Activated naive CD4-positive, alpha-beta T cell treated with anti-CD3 and anti-CD28 coated beads, Interleukin-2, amount 10 ng/mL, durations not matched to agents 7 days and 5 days (primary cell): ENCODE measurements around the gene SEMA5B.
A peak's percentile ranks its signal among the peaks of the same experiment; 100 is the strongest.

Source experiments
- CTCF ChIA-PET: fragments of 350-600 bp; sonication (Branson Sonifier 250); formaldehyde crosslinking; loops from one replicate; lab custom pipeline; 2021; ENCODE audit warnings: antibody characterized with exemption; lab: Charles Lee
- DNase-seq: peaks from one replicate; pipeline ENCODE4 v3.0.0-alpha.2; 2020
- H3K27ac Mint-ChIP-seq: one replicate; pipeline ENCODE4 v1.8.0; 2021; ENCODE audit warnings: mild to moderate bottlenecking, moderate library complexity, mixed read lengths
- H3K27me3 Mint-ChIP-seq: one replicate; pipeline ENCODE4 v1.8.0; 2021; ENCODE audit warnings: mild to moderate bottlenecking, mixed read lengths
- H3K36me3 Mint-ChIP-seq: one replicate; pipeline ENCODE4 v1.8.0; 2021; ENCODE audit warnings: mixed read lengths
- H3K4me1 Mint-ChIP-seq: one replicate; pipeline ENCODE4 v1.8.0; 2021; ENCODE audit warnings: mixed read lengths
- H3K4me3 Mint-ChIP-seq: one replicate; pipeline ENCODE4 v1.8.0; 2021; ENCODE audit warnings: mild to moderate bottlenecking, moderate library complexity, mixed read lengths
- H3K9me3 Mint-ChIP-seq: one replicate; pipeline ENCODE4 v1.8.0; 2021; ENCODE audit warnings: mixed read lengths

SEMA5B gene

DNA sequence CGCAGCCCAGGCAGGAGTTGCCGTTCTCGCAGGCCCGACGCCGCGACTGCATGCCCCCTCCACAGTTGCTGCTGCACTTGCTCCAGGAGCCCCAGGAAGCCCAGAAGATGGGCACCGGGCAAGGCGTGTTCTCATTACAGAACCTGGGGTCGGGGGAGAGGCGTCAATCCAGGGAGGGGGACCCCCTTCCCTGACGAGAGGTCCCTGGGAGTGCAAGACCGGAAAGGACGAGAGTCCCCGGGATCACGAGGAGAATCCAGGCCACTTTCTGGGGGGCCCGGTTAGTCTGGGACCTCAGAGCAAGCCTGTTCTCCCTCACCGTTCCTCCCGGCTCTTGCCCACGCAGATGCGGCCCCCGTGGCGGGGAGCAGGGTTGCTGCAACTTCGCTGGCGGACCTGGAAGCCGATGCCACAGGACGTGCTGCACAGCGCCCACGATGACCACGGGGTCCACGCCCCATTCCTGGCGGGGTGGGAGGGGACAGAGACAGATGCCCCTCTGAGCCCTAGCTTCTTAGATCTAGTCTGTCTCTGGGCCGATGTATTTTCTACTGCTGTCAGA lies 113.9 kb downstream of the SEMA5B start:
- Mint-ChIP-seq H3K36me3 (no peaks in the 10 kb centered on the region), H3K4me1 (peaks cover 13% of the 10 kb centered on the region), H3K27ac (no peak overlapping the region), H3K4me3 (no peak overlapping the region), H3K9me3 (no peaks in the 10 kb centered on the region), H3K27me3 (peaks cover 80% of the 10 kb centered on the region)
- no peak for DNase-seq
- CTCF ChIA-PET: no interaction called here

DNA sequence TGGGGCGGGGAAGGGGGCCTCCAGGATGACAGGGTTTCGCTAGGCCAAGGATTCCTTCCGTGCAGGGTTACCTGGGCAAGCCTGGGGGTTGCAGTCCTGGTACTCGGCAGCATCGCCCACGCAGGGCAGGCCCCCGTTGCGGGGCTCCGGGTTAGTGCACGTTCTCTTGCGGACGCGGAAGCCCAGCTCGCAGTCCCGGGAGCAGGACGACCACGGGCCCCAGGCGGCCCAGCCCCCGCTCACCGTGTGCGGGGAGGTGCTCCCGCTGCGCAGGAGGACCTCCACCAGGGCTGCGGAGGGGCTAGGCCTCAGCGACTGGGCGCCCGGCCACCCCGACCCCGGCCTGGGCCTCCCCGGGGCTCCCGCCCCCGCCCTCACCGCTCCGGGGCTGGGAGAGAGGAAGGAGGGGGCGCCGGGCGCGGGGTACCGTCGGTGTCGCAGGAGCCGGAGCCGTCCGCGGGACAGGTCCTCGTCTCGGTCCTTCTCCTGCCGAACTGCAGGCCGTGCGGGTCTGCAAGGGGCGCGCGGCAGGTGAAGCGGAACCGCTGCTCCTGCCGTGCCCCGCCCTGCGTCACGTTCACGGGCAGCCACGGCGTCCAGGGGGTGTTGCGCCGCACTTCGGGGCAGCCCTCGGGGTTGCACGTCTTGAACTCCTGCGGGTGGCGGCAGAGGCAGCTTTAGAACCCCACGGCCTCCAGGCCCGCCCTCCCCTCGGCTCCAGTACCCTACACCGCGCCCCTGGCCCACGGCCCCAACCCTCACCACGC lies 114.6 kb downstream of the SEMA5B start:
- Mint-ChIP-seq H3K9me3 (no peaks in the 10 kb centered on the region), H3K4me1 (peaks cover 13% of the 10 kb centered on the region), H3K27ac (no peak overlapping the region), H3K36me3 (no peaks in the 10 kb centered on the region), H3K4me3 (no peak overlapping the region), H3K27me3 (peaks cover 80% of the 10 kb centered on the region)
- CTCF ChIA-PET: no interaction called here
- no peak for DNase-seq

DNA sequence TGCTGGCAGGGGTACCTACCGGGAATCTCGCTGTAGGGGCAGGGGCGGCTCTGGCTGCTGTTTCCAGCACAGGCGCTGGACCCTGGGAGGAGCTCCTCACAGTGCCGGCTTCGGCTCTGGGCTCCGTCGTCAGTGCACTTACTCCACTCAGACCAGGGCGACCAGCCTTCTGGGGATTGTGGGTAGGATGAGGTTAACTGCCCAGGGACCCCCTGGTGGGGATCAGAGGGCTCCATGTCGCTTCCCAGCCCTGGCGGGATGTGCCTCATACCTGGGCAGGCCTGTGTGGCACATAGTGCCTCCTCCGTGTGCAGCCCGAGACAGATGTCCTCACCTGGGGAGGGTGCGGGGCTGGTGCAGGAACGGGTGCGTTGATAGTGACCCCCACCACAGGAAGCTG lies 115.7 kb downstream of the SEMA5B start:
- CTCF ChIA-PET: no interaction called here

GRCh38 chr3:122908251-122908650 lies 119.3 kb downstream of the SEMA5B start:
- CTCF ChIA-PET: interaction anchor here (0.7 to 1.0 kb wide), 2 partner anchors 34 to 204 kb away, joined by 3 read pairs; no protein-coding TSS in a partner anchor
- peaks cover 64% of the 10 kb centered on the region for H3K27me3 Mint-ChIP-seq
- H3K4me3 Mint-ChIP-seq: no peak overlapping the region
- no peak overlapping the region for H3K27ac Mint-ChIP-seq
- peaks cover 2% of the 10 kb centered on the region for H3K4me1 Mint-ChIP-seq
- DNase-seq: no peak
- H3K9me3 Mint-ChIP-seq: no peaks in the 10 kb centered on the region
- H3K36me3 Mint-ChIP-seq: no peaks in the 10 kb centered on the region

More for the DNA sequence above, 115.7 kb downstream of the SEMA5B start:
- Mint-ChIP-seq H3K27ac (no peak overlapping the region), H3K9me3 (no peaks in the 10 kb centered on the region), H3K4me1 (peaks cover 13% of the 10 kb centered on the region), H3K4me3 (no peak overlapping the region), H3K36me3 (no peaks in the 10 kb centered on the region), H3K27me3 (peaks cover 75% of the 10 kb centered on the region)
- DNase-seq: no peak

DNA sequence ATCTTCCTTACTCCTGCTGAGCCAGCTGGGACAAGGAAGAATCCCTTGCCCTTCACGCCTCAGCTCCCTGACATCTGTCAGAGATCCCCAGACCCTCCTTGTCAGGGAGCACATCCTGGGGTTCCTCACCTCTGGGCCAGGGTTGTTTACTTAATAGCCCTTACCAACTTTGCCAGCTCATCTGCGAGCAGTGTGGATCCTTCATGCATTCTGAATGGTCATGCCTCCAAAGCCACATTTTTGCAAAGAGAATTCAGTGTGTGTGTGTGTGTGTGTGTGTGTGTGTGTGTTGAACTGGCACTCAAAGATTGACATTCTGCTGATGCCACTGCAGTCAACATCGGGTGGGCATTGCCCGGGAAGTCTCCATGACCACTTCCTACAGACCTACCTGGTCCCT lies 120.1 kb downstream of the SEMA5B start:
- H3K4me1 Mint-ChIP-seq: peaks cover under 1% of the 10 kb centered on the region
- no peak overlapping the region for H3K27ac Mint-ChIP-seq
- DNase-seq: no peak
- no peaks in the 10 kb centered on the region for H3K36me3 Mint-ChIP-seq
- H3K4me3 Mint-ChIP-seq: no peak overlapping the region
- peaks cover 65% of the 10 kb centered on the region for H3K27me3 Mint-ChIP-seq
- CTCF ChIA-PET: interaction anchor here (1.0 kb wide), 1 partner anchor 35 kb away, joined by 3 read pairs; no protein-coding TSS in a partner anchor
- H3K9me3 Mint-ChIP-seq: no peaks in the 10 kb centered on the region

- Mint-ChIP-seq H3K27ac (no peak overlapping the region), H3K4me1 (no peaks in the 10 kb centered on the region), H3K36me3 (no peaks in the 10 kb centered on the region), H3K4me3 (no peak overlapping the region), H3K9me3 (no peaks in the 10 kb centered on the region), H3K27me3 (peaks cover 62% of the 10 kb centered on the region)
- no peak for DNase-seq
- CTCF ChIA-PET: no interaction called here
These were observed 124.4 kb downstream of the SEMA5B start for GRCh38 chr3:122903171-122903570.

GRCh38 chr3:122902326-122902725 lies 125.2 kb downstream of the SEMA5B start:
- Mint-ChIP-seq H3K4me1 (no peaks in the 10 kb centered on the region), H3K9me3 (no peaks in the 10 kb centered on the region), H3K27me3 (peaks cover 62% of the 10 kb centered on the region), H3K36me3 (no peaks in the 10 kb centered on the region), H3K4me3 (no peak overlapping the region), H3K27ac (no peak overlapping the region)
- CTCF ChIA-PET: interaction anchor here (0.8 to 1.1 kb wide), 2 partner anchors 147 to 818 kb away, joined by 3 to 4 read pairs; no protein-coding TSS in a partner anchor
- no peak for DNase-seq

DNA sequence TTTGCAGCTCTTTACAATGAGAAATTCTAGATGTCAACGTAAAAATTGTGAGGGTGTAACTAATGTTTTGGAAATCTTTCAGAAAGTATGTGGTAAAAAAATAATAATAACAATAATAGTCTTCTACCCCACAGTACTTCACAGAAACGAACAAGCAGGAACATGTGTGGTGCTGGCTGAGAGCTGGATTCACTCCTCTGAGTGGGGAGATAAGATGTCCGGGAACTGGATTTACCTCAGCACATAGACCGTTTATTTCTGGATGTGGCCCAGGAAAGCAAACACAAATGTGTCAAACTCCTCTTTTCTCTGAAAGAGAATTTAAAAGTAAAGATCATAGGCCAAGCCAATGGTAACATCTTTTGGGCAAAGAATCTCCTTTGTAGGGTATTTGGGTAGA lies 129.3 kb downstream of the SEMA5B start:
- Mint-ChIP-seq H3K9me3 (no peaks in the 10 kb centered on the region), H3K4me3 (no peak overlapping the region), H3K27ac (no peak overlapping the region), H3K36me3 (no peaks in the 10 kb centered on the region), H3K27me3 (peaks cover 57% of the 10 kb centered on the region), H3K4me1 (peaks cover 10% of the 10 kb centered on the region)
- CTCF ChIA-PET: no interaction called here
- DNase-seq: no peak

DNA sequence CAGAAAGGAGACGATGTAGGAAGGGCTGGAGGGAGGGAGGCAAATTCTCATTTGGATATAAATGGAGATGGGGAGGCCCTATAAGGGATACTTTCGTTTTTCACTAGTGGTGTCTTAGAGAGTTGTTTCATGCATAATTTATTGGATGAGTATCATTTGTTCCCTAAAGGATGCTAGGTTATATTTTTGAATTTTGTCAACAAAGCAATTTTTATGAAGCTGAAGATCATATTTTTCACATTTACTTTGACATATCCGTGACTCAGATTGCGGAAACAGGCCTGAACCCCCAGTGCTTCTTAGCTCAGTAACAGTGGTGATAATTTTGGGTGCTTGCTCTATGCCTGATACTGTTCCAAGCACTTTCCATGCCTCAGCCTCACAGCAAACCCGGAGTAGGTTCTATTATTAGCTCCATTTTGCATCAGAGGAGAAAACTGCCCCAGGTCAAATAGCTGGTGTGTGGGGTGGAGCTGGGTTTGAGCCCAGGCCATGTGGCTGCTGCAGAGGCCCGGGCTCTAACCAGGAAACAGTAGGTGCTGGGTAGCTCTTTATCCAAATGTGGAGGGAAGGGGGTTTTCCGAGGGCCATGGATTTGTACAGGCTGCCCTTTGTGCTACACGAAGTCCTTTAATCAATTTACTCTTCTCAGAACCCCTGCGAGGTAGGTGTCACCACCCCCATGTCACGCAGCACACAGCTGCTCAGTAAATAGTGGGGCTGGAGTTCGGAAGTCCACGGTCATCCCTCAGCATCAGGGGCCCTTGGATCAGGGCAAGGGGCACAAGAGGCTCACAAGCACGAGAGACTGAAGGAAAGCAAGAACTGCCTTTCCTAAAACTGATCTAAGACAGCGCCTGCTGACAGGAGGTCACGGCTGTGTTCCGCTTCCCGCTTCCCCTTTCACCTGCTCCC lies 133.6 kb downstream of the SEMA5B start:
- CTCF ChIA-PET: no interaction called here
- Mint-ChIP-seq H3K4me1 (peaks cover 38% of the 10 kb centered on the region), H3K27ac (no peak overlapping the region), H3K36me3 (no peaks in the 10 kb centered on the region), H3K27me3 (peaks cover 33% of the 10 kb centered on the region), H3K9me3 (no peaks in the 10 kb centered on the region), H3K4me3 (no peak overlapping the region)
- DNase-seq: no peak

DNA sequence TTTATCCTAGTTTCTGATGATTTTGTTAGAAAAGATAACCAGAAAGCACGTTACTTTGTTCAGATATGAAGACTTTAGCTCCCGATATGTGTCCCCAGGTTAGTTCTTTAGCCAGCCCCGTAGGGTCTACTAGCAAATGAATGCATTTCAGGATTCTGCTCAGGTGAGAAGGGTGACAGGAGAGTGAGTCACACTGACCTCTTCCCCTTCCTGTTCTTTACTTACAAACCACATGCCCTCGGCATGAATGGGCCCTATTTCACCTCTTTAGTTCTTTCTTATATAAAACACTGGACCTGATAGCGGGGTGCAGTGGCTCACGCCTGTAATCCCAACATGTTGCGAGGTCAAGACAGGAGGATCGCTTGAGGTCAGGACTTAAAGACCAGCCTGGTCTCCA lies 134.3 kb downstream of the SEMA5B start:
- Mint-ChIP-seq H3K27ac (no peak overlapping the region), H3K27me3 (peaks cover 25% of the 10 kb centered on the region), H3K36me3 (no peaks in the 10 kb centered on the region), H3K4me1 (peaks cover 38% of the 10 kb centered on the region), H3K9me3 (no peaks in the 10 kb centered on the region), H3K4me3 (no peak overlapping the region)
- peak; percentile 35 for DNase-seq
- CTCF ChIA-PET: interaction anchor here (1.1 kb wide), 1 partner anchor 11 kb away, joined by 4 read pairs; no protein-coding TSS in a partner anchor

DNA sequence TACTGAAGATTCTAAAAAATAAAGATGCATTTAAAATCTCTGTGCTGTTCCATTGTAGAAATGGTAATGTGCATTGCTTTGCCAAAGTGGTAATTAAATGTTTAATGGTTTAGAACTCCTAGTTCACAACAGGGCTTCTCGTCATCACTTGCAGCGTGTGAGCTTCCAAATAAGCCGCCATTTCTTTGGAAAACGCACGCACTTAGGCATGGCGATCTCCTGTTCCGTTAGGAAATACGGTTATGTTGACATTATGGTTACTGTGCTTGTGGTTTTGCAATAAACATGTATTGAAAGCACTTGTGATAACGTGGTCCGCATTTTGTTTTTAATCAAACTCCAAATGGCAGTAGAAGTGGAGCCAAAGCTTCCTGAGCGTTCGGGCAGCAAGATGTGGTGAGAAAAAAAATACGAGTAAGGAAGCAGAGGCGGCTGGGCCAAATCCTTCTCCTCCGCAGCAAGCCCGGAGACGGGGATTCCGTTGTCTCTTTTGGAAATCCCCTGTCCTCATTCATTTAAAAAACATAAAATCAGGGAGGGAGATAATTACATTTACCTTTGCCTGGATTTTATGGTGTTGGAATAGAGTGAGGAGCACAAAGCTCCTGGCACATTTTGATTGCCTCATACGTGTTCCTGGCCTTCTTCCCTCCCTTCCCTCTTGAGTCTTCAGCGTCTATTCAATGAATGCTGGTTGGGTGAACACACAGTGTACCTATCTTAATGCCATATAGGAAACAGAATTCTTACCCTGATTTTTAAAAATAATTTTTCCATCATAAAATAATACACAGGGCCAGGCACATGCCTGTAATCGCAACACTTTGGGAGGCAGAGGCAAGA lies 135.2 kb downstream of the SEMA5B start:
- H3K4me1 Mint-ChIP-seq: peaks cover 38% of the 10 kb centered on the region
- H3K27me3 Mint-ChIP-seq: peaks cover 25% of the 10 kb centered on the region
- H3K36me3 Mint-ChIP-seq: no peaks in the 10 kb centered on the region
- no peak overlapping the region for H3K27ac Mint-ChIP-seq
- CTCF ChIA-PET: interaction anchor here (0.9 to 1.1 kb wide), 2 partner anchors 12 to 34 kb away, joined by 3 to 4 read pairs; no protein-coding TSS in a partner anchor
- H3K9me3 Mint-ChIP-seq: no peaks in the 10 kb centered on the region
- no peak for DNase-seq
- H3K4me3 Mint-ChIP-seq: no peak overlapping the region

GRCh38 chr3:122890720-122891220 lies 136.8 kb downstream of the SEMA5B start:
- no peak for DNase-seq
- CTCF ChIA-PET: interaction anchor here (1.1 kb wide), 1 partner anchor 135 kb away, joined by 3 read pairs; no protein-coding TSS in a partner anchor
- no peak overlapping the region for H3K4me3 Mint-ChIP-seq
- no peak overlapping the region for H3K27ac Mint-ChIP-seq
- H3K36me3 Mint-ChIP-seq: no peaks in the 10 kb centered on the region
- peaks cover 17% of the 10 kb centered on the region for H3K27me3 Mint-ChIP-seq
- H3K4me1 Mint-ChIP-seq: peaks cover 38% of the 10 kb centered on the region
- no peaks in the 10 kb centered on the region for H3K9me3 Mint-ChIP-seq

- CTCF ChIA-PET: interaction anchor here (0.8 to 1.1 kb wide), 3 partner anchors 32 to 135 kb away, joined by 3 read pairs; no protein-coding TSS in a partner anchor
- DNase-seq: peak; percentile 51
- H3K27me3 Mint-ChIP-seq: peaks cover 14% of the 10 kb centered on the region
- no peak overlapping the region for H3K4me3 Mint-ChIP-seq
- H3K9me3 Mint-ChIP-seq: no peaks in the 10 kb centered on the region
- H3K36me3 Mint-ChIP-seq: no peaks in the 10 kb centered on the region
- H3K27ac Mint-ChIP-seq: peak overlapping the region; percentile 13
- H3K4me1 Mint-ChIP-seq: peaks cover 38% of the 10 kb centered on the region
These were observed 137.4 kb downstream of the SEMA5B start for GRCh38 chr3:122890077-122890719.
